ENCODE measurements around the gene KIF26A.
A peak's percentile ranks its signal among the peaks of the same experiment; 100 is the strongest.

The KIF26A gene

GRCh38 chr14:104180561-104181165, 42.3 kb downstream of the KIF26A start:
- DNase-seq: no peak
- no peak for TF ChIP-seq CTCF (IDR thresholded peaks at IDR 0.05; ENCODE audit: low read depth, low read length)
- Histone ChIP-seq H3K9me3 (ENCODE audit: severe bottlenecking) (no peaks in the 10 kb centered on the region), H3K27me3 (ENCODE audit: insufficient read depth, low read depth, severe bottlenecking) (no peaks in the 10 kb centered on the region), H3K36me3 (peaks cover 19% of the 10 kb centered on the region), H3K27ac (0 out of 2 replicates have a peak overlapping the region, but pooled peaks have one; percentile 44), H3K4me3 (ENCODE audit: low read depth, low read length) (no peak overlapping the region)

- Histone ChIP-seq H3K9me3 (ENCODE audit: severe bottlenecking) (no peaks in the 10 kb centered on the region), H3K27me3 (ENCODE audit: insufficient read depth, low read depth, severe bottlenecking) (no peaks in the 10 kb centered on the region), H3K27ac (peak overlapping the region; percentile 44), H3K4me3 (ENCODE audit: low read depth, low read length) (no peak overlapping the region), H3K36me3 (peaks cover 9% of the 10 kb centered on the region)
- no peak for TF ChIP-seq CTCF (IDR thresholded peaks at IDR 0.05; ENCODE audit: low read depth, low read length)
- peak; percentile 38 for DNase-seq
Measured at GRCh38 chr14:104181761-104182530, 43.6 kb downstream of the KIF26A start.

DNA sequence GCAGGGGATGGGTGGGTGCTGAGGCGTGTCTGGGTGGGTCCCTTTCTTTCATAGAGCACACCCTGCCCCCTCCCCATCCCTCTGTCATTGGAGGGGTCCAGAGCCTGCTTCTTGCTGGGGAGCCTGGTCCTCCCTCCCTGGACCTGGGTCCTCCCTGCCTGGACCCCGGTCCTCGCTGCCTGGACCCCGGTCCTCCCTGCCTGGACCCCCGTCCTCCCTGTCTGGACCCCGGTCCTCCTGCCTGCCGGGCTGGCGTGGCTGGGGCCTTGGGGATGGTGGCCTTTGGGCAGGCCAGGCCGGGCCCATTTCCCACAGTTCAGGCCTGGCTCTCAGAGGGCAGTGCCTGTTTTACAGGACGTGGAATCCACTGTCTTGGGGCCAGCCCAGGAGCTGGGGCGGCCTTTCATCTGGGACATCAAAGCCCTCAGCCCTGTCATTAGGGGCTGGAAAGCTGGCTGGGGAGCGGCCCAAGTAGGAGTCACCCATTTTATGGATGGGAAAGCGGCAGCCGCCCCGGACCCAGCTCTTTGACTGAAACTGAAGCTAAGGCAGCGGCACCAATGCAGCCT, 44.6 kb downstream of the KIF26A start:
- no peak for DNase-seq
- TF ChIP-seq CTCF (IDR thresholded peaks at IDR 0.05; ENCODE audit: low read depth, low read length): no peak
- H3K9me3 ChIP-seq (ENCODE audit: severe bottlenecking): no peaks in the 10 kb centered on the region
- H3K36me3 ChIP-seq: peaks cover 2% of the 10 kb centered on the region; the same call in 1 of the 2 replicates
- no peaks in the 10 kb centered on the region for H3K27me3 ChIP-seq (ENCODE audit: insufficient read depth, low read depth, severe bottlenecking)
- no peak overlapping the region for H3K4me3 ChIP-seq (ENCODE audit: low read depth, low read length)
- 0 out of 2 replicates have a peak overlapping the region, but pooled peaks have one; percentile 28 for H3K27ac ChIP-seq

- Histone ChIP-seq H3K27me3 (ENCODE audit: insufficient read depth, low read depth, severe bottlenecking) (no peaks in the 10 kb centered on the region), H3K9me3 (ENCODE audit: severe bottlenecking) (no peaks in the 10 kb centered on the region), H3K36me3 (no peaks in the 10 kb centered on the region; the same call in 1 of the 2 replicates), H3K27ac (peak overlapping the region; percentile 40), H3K4me3 (ENCODE audit: low read depth, low read length) (no peak overlapping the region)
- DNase-seq: no peak
- TF ChIP-seq CTCF (IDR thresholded peaks at IDR 0.05; ENCODE audit: low read depth, low read length): no peak
Measured at GRCh38 chr14:104183796-104184195, 45.4 kb downstream of the KIF26A start.

- DNase-seq: no peak
- H3K9me3 ChIP-seq (ENCODE audit: severe bottlenecking): no peaks in the 10 kb centered on the region
- no peaks in the 10 kb centered on the region; the same call in 1 of the 2 replicates for H3K36me3 ChIP-seq
- TF ChIP-seq CTCF (IDR thresholded peaks at IDR 0.05; ENCODE audit: low read depth, low read length): 0 out of 2 replicates have a peak, but pooled peaks have one; percentile 23
- no peak overlapping the region; the same call in 1 of the 2 replicates for H3K27ac ChIP-seq
- H3K4me3 ChIP-seq (ENCODE audit: low read depth, low read length): no peak overlapping the region
- H3K27me3 ChIP-seq (ENCODE audit: insufficient read depth, low read depth, severe bottlenecking): no peaks in the 10 kb centered on the region
Measured at GRCh38 chr14:104184506-104184905, 46.1 kb downstream of the KIF26A start.

All from WERI-Rb-1 (cell line).